Measurements from ENCODE around the gene INHBB.
A peak's percentile ranks its signal among the peaks of the same experiment; 100 is the strongest.

- peak; percentile 52 for TF ChIP-seq EZH2 (IDR thresholded peaks at IDR 0.05; ENCODE audit: borderline replicate concordance)
- TF ChIP-seq CTCF (IDR thresholded peaks at IDR 0.05; ENCODE audit: poor library complexity), result no peak
- TF ChIP-seq EZH2phosphoT487 (IDR thresholded peaks at IDR 0.05; ENCODE audit: low read depth, severe bottlenecking, unreplicated experiment), result no peak
Observed at GRCh38 chr2:120346667-120347358, 877 bp downstream of the INHBB start.

All from hepatocyte (in vitro differentiated cells).